Measurements from ENCODE around the gene MAGI2.
A peak's percentile ranks its signal among the peaks of the same experiment; 100 is the strongest.

MAGI2 gene

DNA sequence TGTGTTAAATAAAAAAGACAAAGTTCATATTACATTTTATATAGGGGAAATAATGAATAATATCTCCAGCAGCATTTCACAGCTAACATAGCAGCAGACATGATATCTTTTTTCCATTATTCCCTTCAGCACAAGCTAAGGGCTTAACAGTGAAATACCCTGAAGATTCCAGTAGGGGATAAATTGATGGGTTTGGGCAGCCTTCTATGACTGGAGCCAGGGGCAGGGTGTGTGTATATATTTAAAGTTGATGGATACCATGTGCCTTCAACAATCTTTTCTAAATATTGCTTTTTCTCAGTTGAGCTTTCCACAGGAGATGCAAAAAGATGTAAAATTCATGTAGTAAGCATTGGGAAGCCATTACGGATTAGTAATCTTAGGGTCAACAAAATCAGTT lies 151.2 kb downstream of the MAGI2 start:
- no peak overlapping the region for H3K4me3 ChIP-seq (ENCODE audit: low read depth, low read length)
- no peak for DNase-seq (ENCODE audit: low read depth)
- no peak for TF ChIP-seq CTCF (conservative IDR thresholded peaks at IDR 0.05; ENCODE audit: low read depth, low read length)

DNA sequence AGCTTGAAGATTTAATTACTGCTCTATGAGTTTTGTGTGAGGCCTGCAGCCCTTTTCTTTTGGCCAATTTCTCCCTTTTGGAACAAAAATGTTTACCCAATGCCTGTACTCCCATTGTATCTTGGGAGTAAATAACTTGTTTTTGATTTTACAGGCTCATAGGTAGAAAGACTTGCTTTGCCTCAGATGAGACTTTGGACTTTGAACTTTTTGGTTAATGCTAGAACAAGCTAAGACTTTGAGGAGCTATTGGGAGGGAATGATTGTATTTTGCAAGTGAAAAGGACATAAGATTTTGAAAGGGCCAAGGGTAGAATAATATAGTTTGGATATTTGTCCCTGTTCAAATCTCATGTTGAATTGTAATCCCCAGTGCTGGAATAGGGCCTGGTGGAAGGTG lies 152.0 kb downstream of the MAGI2 start:
- no peak for DNase-seq (ENCODE audit: low read depth)
- no peak overlapping the region for H3K4me3 ChIP-seq (ENCODE audit: low read depth, low read length)
- TF ChIP-seq CTCF (conservative IDR thresholded peaks at IDR 0.05; ENCODE audit: low read depth, low read length), result no peak

DNA sequence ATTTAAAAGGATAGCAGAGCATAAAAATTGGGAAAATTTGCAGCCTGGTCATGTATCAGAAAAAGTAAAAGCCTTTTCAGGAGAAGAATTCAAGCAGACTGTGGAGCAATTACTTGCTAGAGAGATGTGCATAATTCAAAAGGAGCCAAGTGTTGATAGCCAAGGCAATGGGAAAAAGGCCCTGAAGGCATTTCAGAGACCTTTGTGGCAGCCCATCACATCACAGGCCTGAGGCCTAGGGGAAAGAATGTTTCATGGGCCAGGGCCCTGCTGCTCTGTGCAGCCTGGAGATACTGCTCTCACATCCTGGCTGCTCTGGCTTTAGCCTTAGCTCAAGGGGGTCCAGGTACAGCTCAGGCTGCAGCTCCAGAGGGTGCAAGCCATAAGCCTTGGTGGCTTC lies 152.9 kb downstream of the MAGI2 start:
- H3K4me3 ChIP-seq (ENCODE audit: low read depth, low read length), result no peak overlapping the region
- DNase-seq (ENCODE audit: low read depth), result no peak
- TF ChIP-seq CTCF (conservative IDR thresholded peaks at IDR 0.05; ENCODE audit: low read depth, low read length), result no peak

- peak; percentile 75 for TF ChIP-seq CTCF (conservative IDR thresholded peaks at IDR 0.05; ENCODE audit: low read depth, low read length)
- peak; percentile 88 for DNase-seq (ENCODE audit: low read depth)
Observed at GRCh38 chr7:79298145-79298760, 155.2 kb downstream of the MAGI2 start.

DNA sequence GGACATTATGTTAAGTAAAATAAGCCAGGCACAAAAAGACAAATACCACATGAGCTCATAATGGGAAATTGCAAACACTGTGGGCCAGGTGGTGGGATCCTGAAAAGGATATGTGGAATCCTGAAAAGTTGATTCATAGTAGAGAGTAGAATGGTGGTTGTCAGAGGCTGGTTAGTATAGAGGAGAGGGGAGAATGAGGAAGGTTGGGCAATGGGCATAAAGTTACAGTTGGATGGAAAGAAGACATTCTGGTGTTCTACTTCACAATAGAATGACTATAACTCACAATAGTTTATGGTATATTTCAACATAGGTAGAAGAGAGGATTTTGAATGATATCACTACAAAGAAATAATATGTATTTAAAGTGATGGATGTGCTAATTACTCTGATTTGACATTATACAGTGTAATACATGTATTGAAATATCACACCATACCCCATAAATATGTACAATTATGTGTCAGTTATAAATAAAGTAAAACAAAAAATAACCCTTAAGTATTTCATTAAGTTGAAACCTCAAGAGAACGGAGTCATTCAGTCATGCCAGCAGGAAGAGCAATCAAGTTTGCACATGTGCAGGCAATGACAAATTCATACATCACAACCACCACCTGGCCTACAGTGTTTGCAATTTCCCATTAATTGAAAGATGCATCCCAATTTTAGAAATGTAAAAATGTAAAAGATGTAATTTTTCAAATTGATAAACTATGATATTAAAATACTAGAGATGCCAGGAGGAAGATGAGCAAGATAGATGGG lies 156.7 kb downstream of the MAGI2 start:
- DNase-seq (ENCODE audit: low read depth), result no peak
- H3K4me3 ChIP-seq (ENCODE audit: low read depth, low read length), result no peak overlapping the region
- no peak for TF ChIP-seq CTCF (conservative IDR thresholded peaks at IDR 0.05; ENCODE audit: low read depth, low read length)

More at GRCh38 chr7:79298145-79298760, 155.2 kb downstream of the MAGI2 start:
- no peak overlapping the region for H3K4me3 ChIP-seq (ENCODE audit: low read depth, low read length)

DNA sequence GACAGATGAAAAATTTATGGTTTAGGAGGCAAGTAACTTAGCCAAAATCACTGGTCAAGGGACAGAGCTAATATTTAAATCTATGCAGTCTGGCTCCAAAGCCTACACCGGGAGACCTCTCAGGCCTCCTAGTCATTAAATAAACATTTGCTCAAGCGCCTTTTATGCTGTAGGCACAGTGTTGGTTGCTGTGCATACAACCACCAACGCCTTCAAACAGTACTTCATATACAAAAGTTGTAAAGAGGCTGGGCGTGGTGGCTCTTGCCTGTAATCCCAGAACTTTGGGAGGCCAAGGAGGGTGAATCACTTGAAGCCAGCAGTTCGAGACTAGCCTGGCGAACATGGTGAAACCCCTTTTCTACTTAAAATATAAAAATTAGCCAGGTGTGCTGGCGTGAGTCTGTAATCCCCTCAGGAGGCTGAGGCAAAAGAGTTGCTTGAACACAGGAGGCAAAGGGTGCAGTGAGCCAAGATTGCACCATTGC lies 159.8 kb downstream of the MAGI2 start:
- peak; percentile 67 for DNase-seq (ENCODE audit: low read depth)
- TF ChIP-seq CTCF (conservative IDR thresholded peaks at IDR 0.05; ENCODE audit: low read depth, low read length), result no peak
- H3K4me3 ChIP-seq (ENCODE audit: low read depth, low read length), result no peak overlapping the region

Data from choroid plexus epithelial cell (primary cell).